Bone marrow (tissue), 2 donors: ENCODE data around the gene ZNF521.
"Not testable (repeated sequence)": the region's sequence is repeated elsewhere in the genome, so short reads cannot be mapped to it uniquely, and the experiment has no call there.

Source experiments
- DNase-seq, 2 donors: peaks; one replicate each; lab custom pipeline; 2025; lab: John Stamatoyannopoulos, UW

Gene ZNF521

GRCh38 chr18:25289001-25289631 is 62.9 kb downstream of the ZNF521 start:
- no peak for DNase-seq

- no peak for DNase-seq
Measured at GRCh38 chr18:25288340-25288938, 63.5 kb downstream of the ZNF521 start.

GRCh38 chr18:25287106-25287505 is 64.9 kb downstream of the ZNF521 start:
- no peak for DNase-seq

- peak in 1 of 2 donors; percentile 26 for DNase-seq
Measured at GRCh38 chr18:25284861-25285550, 67.0 kb downstream of the ZNF521 start.

GRCh38 chr18:25284281-25284680 is 67.7 kb downstream of the ZNF521 start:
- DNase-seq, result no peak

- no peak for DNase-seq
Measured at GRCh38 chr18:25283781-25284180, 68.2 kb downstream of the ZNF521 start.

- DNase-seq, result peak in 1 of 2 donors; percentile 42
Measured at GRCh38 chr18:25282896-25283703, 68.9 kb downstream of the ZNF521 start.

GRCh38 chr18:25282282-25282681 is 69.7 kb downstream of the ZNF521 start:
- DNase-seq, result peak in 1 of 2 donors; percentile 55

- no peak for DNase-seq
Measured at GRCh38 chr18:25281556-25281955, 70.4 kb downstream of the ZNF521 start.

- DNase-seq, result no peak
Measured at GRCh38 chr18:25279961-25280360, 72.0 kb downstream of the ZNF521 start.

- no peak for DNase-seq
Measured at GRCh38 chr18:25279556-25279955, 72.4 kb downstream of the ZNF521 start.

- DNase-seq, result no peak
Measured at GRCh38 chr18:25279133-25279532, 72.8 kb downstream of the ZNF521 start.

- DNase-seq, result no peak
Measured at GRCh38 chr18:25278394-25278793, 73.6 kb downstream of the ZNF521 start.

- DNase-seq, result no peak
Measured at GRCh38 chr18:25275412-25276001, 76.5 kb downstream of the ZNF521 start.

GRCh38 chr18:25274926-25275325 is 77.0 kb downstream of the ZNF521 start:
- no peak for DNase-seq

- not testable (repeated sequence) for DNase-seq
Measured at GRCh38 chr18:25266931-25267527, 84.9 kb downstream of the ZNF521 start.

GRCh38 chr18:25262920-25263319 is 89.0 kb downstream of the ZNF521 start:
- no peak for DNase-seq

- no peak for DNase-seq
Measured at GRCh38 chr18:25261768-25262167, 90.2 kb downstream of the ZNF521 start.

GRCh38 chr18:25256439-25256838 is 95.5 kb downstream of the ZNF521 start:
- no peak for DNase-seq

GRCh38 chr18:25253779-25254178 is 98.2 kb downstream of the ZNF521 start:
- no peak for DNase-seq

- DNase-seq, result no peak
Measured at GRCh38 chr18:25253136-25253535, 98.8 kb downstream of the ZNF521 start.

- no peak for DNase-seq
Measured at GRCh38 chr18:25251068-25251467, 100.9 kb downstream of the ZNF521 start.
